GM19239 (cell line): ENCODE measurements around the gene CTXN1.

ENCODE experiments used
- DNase-seq: peaks from one replicate; pipeline ENCODE4 v3.0.0; 2011; ENCODE audit warnings: low spot score; ENCODE audit not compliant: insufficient read length
- FAIRE-seq: peaks from 2 replicates; lab custom pipeline; 2011; peaks lifted over from hg19 to GRCh38; lab: Jason Lieb, UNC

The CTXN1 gene

GRCh38 chr19:7916955-7917266, 9.0 kb downstream of the CTXN1 start:
- no peak for DNase-seq

GRCh38 chr19:7916103-7916954, 9.6 kb downstream of the CTXN1 start:
- FAIRE-seq: no peak
- DNase-seq: no peak

More at GRCh38 chr19:7916955-7917266, 9.0 kb downstream of the CTXN1 start:
- no peak for FAIRE-seq

GRCh38 chr19:7915250-7916102, 10.5 kb downstream of the CTXN1 start:
- FAIRE-seq (no peak), DNase-seq (no peak)

- FAIRE-seq (no peak), DNase-seq (no peak)
Observed at GRCh38 chr19:7914598-7915045, 11.3 kb downstream of the CTXN1 start, which contains the start of gene TGFBR3L. Gene TGFBR3L (plus strand): TSS chr19:7914830.

GRCh38 chr19:7914099-7914498, 11.8 kb downstream of the CTXN1 start:
- no peak for DNase-seq
- FAIRE-seq: no peak

- no peak for FAIRE-seq
- no peak for DNase-seq
Observed at GRCh38 chr19:7913652-7914051, 12.3 kb downstream of the CTXN1 start.

GRCh38 chr19:7912697-7913564, 13.0 kb downstream of the CTXN1 start:
- FAIRE-seq: no peak
- DNase-seq: no peak

GRCh38 chr19:7912144-7912696, 13.7 kb downstream of the CTXN1 start:
- no peak for FAIRE-seq
- no peak for DNase-seq

- no peak for FAIRE-seq
Observed at GRCh38 chr19:7911508-7912143, 14.3 kb downstream of the CTXN1 start.

GRCh38 chr19:7910321-7911161, 15.4 kb downstream of the CTXN1 start:
- no peak for FAIRE-seq
- no peak for DNase-seq

More at GRCh38 chr19:7911508-7912143, 14.3 kb downstream of the CTXN1 start:
- DNase-seq: no peak

- DNase-seq (no peak), FAIRE-seq (no peak)
Observed at GRCh38 chr19:7909471-7910067, 16.4 kb downstream of the CTXN1 start.

- FAIRE-seq: no peak
- no peak for DNase-seq
Observed at GRCh38 chr19:7908742-7909461, 17.0 kb downstream of the CTXN1 start.

- DNase-seq (no peak), FAIRE-seq (no peak)
Observed at GRCh38 chr19:7908078-7908699, 17.7 kb downstream of the CTXN1 start.

- DNase-seq (no peak), FAIRE-seq (no peak)
Observed at GRCh38 chr19:7907544-7907943, 18.4 kb downstream of the CTXN1 start.

- DNase-seq (no peak), FAIRE-seq (no peak)
Observed at GRCh38 chr19:7907122-7907521, 18.8 kb downstream of the CTXN1 start.

GRCh38 chr19:7905859-7906258, 20.1 kb downstream of the CTXN1 start:
- DNase-seq (no peak), FAIRE-seq (no peak)

GRCh38 chr19:7905268-7905667, 20.7 kb downstream of the CTXN1 start:
- FAIRE-seq: no peak
- no peak for DNase-seq
